HT1080 (cell line): ENCODE data around the gene IRF1. TPM values are rescaled to one million over a fixed set of nuclear protein-coding genes. Genes with fewer than 3 reads are reported as not detected.
"Not testable (repeated sequence)": the region's sequence is repeated elsewhere in the genome, so short reads cannot be mapped to it uniquely, and the experiment has no call there.

Experiments
- DNase-seq: peaks from one replicate; pipeline ENCODE4 v3.0.0-alpha.2; 2015; ENCODE audit warnings: low read depth
- small RNA-seq: library from RNA; depleted of rRNA; stranded (forward); fragments of <200 nt; gene quantifications from one replicate; pipeline ENCODE3, GENCODE V24; 2014
- total RNA-seq: library from RNA; depleted of rRNA; stranded (reverse); fragments of >200 nt; shearing (Covaris generic); gene quantifications from 2 replicates; pipeline ENCODE4 v1.2.3, GENCODE V29; 2014; rRNA removed

IRF1 gene
- total RNA-seq, 1 experiment from 2014 or later: 13.6 TPM

DNA sequence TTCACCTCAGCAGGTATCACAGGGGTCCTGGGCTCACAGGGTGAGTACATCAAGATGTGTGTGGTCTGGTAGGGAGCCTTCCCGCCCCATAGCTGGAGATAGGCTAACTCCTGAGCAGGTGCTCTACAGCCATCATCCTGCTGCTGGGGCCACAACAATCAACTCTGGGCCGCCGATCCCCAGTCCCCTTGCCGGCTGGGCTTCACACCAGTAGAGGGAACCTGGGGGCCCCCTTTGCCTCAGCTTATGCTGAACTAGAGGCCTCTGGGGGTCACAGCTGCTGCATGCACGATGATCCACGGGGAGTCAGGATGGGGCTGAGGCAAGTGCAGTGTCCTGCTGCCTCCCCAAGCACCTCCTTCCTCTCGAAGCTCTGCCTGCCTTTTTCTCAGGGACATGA lies 46.5 kb downstream of the IRF1 start:
- no peak for DNase-seq

DNA sequence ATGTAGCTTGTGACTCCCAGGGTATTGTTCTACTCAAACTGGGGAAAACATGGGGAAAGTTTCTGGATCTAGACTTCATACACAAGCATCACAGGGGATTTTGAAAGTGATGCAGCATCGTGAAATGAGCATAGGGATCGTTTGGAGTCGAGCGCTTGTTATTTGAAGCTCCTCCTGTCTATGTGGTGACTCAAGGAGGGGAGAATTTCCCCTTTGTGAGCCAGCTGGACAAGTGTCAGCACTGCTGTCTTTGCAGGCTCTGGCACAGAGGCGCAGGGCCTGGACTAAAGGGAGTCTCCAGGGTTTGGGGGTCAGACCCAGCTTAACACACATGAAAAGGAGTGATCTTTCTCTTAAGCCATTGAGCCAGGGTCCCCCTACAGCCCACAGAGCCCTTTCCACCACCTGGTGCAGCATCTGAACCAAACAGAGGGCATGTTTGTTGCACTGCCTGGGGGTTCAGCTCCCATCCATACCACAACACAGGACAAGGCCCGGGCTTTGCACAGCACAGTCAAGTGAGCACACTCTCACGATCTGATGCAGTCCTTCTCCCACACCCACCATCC lies 51.0 kb downstream of the IRF1 start:
- DNase-seq: peak; percentile 81

- DNase-seq: no peak
Measured at GRCh38 chr5:132438917-132439316, 51.7 kb downstream of the IRF1 start.

DNA sequence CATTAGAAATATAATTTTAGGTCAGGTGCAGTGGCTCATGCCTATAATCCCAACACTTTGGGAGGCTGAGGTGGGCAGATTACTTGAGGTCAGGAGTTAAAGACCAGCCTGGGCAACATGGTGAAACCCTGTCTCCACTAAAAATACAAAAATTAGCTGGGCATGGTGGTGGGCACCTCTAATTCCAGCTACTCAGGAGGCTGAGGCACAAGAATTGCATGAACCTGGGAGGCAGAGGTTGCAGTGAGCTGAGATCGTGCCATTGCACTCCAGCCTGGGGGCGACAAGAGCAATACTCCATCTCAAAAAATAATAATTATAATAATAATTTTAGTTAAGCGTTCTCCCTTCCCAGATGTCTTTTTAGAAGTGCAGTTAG lies 52.3 kb downstream of the IRF1 start:
- DNase-seq: not testable (repeated sequence)

GRCh38 chr5:132437604-132438266 lies 52.8 kb downstream of the IRF1 start:
- DNase-seq: peak; percentile 74

DNA sequence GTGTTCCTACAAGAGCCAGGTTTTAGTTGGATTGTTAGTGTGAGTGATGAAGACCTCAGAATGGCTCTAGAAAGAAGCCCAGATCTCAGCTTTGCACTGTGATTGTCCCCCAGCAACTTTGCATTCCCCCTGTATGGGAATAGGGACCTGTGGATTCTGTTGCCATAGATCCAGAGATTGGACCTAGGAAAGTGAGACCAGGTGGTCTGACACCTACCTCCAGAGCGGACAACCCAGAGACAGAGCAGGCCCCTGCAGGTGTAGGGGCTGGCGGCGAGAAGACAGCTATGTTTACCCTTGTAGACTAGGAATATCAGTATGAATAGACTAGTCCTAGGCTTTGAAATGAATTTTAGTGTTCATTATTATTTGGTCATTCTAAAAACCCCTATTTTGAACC lies 53.6 kb downstream of the IRF1 start:
- DNase-seq: no peak

- DNase-seq: no peak
Measured at GRCh38 chr5:132435886-132436285, 54.7 kb downstream of the IRF1 start.

- no peak for DNase-seq
Measured at GRCh38 chr5:132435447-132435846, 55.1 kb downstream of the IRF1 start.

- DNase-seq: no peak
Measured at GRCh38 chr5:132434416-132435286, 55.9 kb downstream of the IRF1 start.

DNA sequence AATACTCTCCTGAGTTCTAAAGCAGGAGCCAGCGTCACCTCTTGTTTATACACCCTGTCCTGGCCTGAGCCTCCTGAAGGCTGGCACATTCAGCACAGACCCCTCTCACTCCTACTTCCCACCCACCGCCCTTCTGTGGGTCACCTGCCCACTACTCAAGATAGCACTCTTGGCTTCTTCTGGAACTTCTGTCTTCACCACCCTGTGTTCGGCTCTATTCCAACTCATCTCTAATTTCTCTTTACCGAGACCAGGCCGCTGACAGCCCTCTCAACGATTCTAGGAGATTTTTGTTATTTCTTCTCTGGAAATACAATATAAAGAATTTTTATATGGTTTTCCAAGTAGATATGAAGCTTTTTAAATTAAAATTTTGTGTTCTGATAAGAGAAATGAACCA lies 57.4 kb downstream of the IRF1 start:
- no peak for DNase-seq

- no peak for DNase-seq
Measured at GRCh38 chr5:132431632-132432031, 58.9 kb downstream of the IRF1 start.

Small RNA genes lying within 50 kb of the gene (small RNA-seq; reads per million reads assigned to genes)
- not detected for gene RF00019

Other genes with a start within 250 kb of the IRF1 start
- not detected in 2 replicates for gene PDLIM4, start 233.1 kb downstream of the IRF1 start, total RNA-seq
- 2.1 and 3.4 TPM in 2 replicates for gene SLC22A4, start 196.4 kb downstream of the IRF1 start, total RNA-seq
- 0.70 and 2.1 TPM in 2 replicates for gene SLC22A5, start 121.1 kb downstream of the IRF1 start, total RNA-seq
- not detected in 2 replicates for gene IL5, start 52.7 kb upstream of the IRF1 start, total RNA-seq
- gene RAD50, start 66.2 kb upstream of the IRF1 start, total RNA-seq: 10.8 and 12.1 TPM in 2 replicates
- gene IL13, start 167.4 kb upstream of the IRF1 start, total RNA-seq: not detected in 2 replicates
- not detected in 2 replicates for gene IL4, start 183.2 kb upstream of the IRF1 start, total RNA-seq
- 2.9 and 3.6 TPM in 2 replicates for gene KIF3A, start 246.8 kb upstream of the IRF1 start, total RNA-seq